GM12864 (cell line): ENCODE results near the gene RASSF8.

Experiments
- DNase-seq: peaks from one replicate; pipeline ENCODE4 v3.0.0-alpha.2; 2011; ENCODE audit warnings: low read depth
- H3K4me3 ChIP-seq: 2 replicates; pipeline ENCODE4 v1.5.1; 2011; ENCODE audit warnings: mild to moderate bottlenecking, low read depth, low read length, control low read depth
- TF ChIP-seq, protein P1 (sequence below): IDR thresholded peaks from 2 replicates; pipeline ENCODE4 v1.5.1; 2011; ENCODE audit warnings: low read depth, mild to moderate bottlenecking, moderate library complexity, low read length, control low read depth, inconsistent platforms; ENCODE audit errors: missing control alignments

Gene RASSF8

DNA sequence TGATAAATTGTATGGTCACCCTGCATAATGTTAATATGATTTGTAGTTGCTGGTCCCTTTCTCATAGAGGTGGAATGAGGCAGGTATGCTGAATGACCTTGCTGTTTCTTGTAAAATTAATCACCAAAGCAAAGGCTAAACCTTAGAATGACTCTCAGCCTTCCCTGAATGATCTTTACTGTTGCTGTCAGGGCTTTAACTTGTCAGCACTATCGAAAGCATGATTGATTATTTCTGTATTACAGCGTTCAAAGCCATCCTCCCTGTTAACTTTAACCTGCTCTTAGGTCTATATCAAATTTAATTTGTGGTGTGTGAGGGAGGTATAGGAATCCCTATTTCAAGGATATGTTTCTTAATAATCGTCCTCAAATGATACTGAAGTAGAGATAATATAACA, 23.1 kb downstream of the RASSF8 start:
- H3K4me3 ChIP-seq = no peak overlapping the region
- DNase-seq = no peak
- TF ChIP-seq, protein P1, sequence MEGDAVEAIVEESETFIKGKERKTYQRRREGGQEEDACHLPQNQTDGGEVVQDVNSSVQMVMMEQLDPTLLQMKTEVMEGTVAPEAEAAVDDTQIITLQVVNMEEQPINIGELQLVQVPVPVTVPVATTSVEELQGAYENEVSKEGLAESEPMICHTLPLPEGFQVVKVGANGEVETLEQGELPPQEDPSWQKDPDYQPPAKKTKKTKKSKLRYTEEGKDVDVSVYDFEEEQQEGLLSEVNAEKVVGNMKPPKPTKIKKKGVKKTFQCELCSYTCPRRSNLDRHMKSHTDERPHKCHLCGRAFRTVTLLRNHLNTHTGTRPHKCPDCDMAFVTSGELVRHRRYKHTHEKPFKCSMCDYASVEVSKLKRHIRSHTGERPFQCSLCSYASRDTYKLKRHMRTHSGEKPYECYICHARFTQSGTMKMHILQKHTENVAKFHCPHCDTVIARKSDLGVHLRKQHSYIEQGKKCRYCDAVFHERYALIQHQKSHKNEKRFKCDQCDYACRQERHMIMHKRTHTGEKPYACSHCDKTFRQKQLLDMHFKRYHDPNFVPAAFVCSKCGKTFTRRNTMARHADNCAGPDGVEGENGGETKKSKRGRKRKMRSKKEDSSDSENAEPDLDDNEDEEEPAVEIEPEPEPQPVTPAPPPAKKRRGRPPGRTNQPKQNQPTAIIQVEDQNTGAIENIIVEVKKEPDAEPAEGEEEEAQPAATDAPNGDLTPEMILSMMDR = no peak

DNA sequence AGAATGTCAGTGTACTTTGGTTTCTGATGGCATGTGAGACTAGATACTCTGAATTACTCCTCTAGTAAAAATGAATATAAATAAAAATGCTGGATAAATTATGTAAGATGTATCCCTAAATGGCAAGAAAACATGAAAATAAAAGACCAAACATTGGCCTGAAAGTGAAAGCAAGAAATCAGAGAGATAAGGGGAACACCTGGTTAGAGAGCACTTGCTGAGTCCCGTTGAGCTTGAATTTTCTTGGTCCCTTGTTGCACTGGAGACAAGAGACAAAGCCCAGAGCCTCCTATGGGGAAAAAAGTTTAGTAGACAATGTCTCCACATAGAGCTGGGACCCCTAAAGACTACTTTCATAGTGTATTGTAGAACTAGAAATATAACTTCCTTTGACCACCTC, 23.9 kb downstream of the RASSF8 start:
- TF ChIP-seq, protein P1 = no peak
- no peak for DNase-seq
- H3K4me3 ChIP-seq = no peak overlapping the region

DNA sequence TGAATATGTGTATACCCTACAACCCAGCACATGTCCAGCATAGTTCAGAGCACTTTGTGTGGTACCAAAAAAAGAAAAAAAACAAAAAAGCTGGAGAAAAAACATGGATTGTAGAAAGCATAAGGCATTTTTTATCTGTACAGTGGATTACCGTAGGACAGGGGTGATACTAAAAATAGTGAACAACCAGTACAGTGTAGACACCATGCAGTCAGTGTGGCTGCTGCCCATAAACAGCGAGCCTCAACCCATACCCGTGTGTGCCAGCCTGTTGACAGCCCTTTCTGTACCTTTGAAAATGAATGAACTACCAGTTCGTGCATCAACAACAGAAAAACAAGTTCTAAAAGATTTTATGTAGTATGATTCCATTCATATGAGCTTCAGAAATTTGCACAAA, 25.1 kb downstream of the RASSF8 start:
- TF ChIP-seq, protein P1 = no peak
- no peak overlapping the region for H3K4me3 ChIP-seq
- no peak for DNase-seq

DNA sequence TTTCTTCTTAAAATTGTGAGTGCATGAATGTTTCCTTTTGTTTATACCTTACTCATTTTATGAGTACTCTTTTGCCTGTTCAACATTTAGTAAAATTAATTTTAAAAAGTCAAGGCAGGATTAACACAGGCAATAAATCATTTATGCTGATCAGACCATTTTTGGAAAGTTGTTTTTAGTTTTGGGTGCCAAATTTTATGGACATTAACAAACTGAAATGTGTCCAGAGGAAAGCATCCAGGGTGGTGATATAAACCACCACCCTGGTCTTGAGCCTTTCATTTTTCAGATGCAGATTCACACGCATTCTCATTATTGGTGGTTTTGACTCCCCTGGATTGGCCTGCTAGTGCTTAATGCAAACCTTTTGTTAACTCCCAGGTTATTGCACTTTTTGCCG, 26.3 kb downstream of the RASSF8 start:
- no peak overlapping the region for H3K4me3 ChIP-seq
- DNase-seq = no peak
- TF ChIP-seq, protein P1 = no peak

DNA sequence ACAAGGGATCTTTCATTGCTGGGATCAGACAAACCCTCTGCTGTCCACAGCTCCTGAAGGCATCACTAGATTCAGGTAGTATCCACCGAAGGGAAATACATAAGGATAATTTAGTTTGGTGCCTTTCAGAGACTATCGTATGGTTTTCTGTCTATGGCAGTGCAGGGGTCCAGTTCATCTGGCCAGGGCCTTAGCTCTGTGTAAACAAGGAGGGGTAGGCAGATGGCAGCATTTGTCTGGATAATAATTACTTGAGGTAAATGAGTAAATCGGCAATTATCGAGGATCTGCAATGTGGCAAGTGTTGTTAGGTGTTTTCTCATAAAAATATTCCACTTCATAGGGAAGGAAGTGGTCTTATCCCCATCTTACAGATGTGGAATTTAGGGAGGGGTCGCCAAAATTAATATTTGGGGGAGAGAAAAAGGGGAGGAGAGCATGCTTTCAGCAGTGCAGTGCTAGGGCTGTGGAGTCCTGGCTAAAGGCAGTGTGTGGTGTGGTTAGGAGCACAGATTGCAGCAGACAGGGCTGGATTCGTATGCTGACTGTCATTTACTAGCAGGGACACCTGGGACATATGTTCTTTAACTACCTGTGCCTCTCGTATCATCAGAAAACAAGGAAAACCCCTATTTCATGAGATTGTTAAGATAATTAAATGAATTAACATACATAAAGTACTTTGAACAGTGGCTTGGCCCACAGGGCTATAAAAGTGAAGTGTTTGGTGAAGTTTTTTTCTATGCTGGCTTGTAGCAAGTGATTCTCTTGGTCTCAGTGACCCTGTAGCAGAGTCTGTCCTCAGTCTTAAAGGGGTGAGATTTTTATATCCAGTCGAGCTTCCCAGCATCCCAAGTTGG, 27.1 kb downstream of the RASSF8 start:
- H3K4me3 ChIP-seq = no peak overlapping the region
- DNase-seq = no peak
- TF ChIP-seq, protein P1 = no peak

DNA sequence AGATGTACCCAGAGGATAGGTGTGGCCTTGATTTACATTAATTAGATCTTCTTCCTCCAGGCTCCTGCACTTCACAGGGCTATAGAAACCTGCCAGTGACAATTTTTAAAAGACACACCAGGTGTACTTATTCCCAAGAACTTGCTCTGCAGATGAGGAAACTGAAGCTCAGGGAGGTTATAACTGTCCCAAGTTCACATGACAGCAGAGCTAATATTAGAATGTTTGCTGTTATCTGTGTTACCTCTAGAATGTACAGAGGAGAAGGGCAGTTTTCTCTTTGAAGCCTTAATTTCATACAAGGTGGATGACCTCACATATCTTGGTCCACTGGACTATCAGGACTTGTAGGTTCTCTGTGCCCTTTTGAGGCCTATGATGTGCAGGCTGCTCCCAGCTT, 27.7 kb downstream of the RASSF8 start:
- H3K4me3 ChIP-seq = no peak overlapping the region
- TF ChIP-seq, protein P1 = no peak
- DNase-seq = no peak

DNA sequence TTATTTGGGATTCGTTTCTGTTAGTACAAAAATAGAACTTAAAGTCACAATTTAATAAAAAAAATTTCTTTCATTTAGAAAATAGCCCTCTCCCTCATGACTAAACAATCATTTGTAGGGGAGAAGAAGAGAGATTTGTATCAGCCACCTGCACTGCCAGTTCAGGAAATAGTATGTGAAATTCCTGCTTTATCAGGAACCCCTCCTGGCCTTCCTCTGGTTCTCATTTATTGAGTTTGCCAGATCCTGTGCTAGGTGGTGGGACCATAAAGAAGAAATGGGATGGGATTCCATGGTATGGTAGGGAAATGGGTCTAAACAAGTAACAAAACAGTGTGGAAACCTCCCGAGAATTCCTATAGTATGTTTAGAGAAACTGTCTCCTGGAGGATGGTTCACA, 30.0 kb downstream of the RASSF8 start:
- DNase-seq = no peak
- H3K4me3 ChIP-seq = no peak overlapping the region
- TF ChIP-seq, protein P1 = no peak
